ENCODE data around the gene MRPL50.

MRPL50 gene

DNA sequence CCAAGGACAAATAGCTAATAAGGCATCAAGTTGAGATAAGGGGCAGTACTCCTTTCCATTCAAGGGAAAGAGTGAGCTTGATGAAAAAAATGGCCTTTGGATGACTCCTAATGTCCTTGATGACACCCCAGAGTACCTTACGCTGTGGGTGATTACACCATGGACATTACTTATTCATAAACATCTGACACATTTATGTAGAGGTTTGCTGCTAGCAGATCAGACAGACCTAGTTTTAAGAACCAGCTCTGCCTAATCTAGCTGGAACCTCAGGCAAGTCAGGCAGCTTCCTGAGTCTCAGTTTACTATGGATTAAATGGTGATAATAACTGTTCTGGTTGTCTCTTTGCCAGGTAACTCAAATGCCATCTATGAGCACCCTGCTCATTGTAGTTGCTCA, 34.3 kb upstream of the MRPL50 start:
- Histone ChIP-seq H3K14ac (ENCODE audit: low read length) (no peak overlapping the region), H2BK5ac (ENCODE audit: low read depth, low read length, poor library complexity) (no peak overlapping the region), H4K91ac (ENCODE audit: low read depth, low read length) (no peak overlapping the region), H3K9ac (ENCODE audit: low read length) (no peak overlapping the region), H3K27me3 (ENCODE audit: insufficient read depth, low read length) (no peaks in the 10 kb centered on the region), H3K9me3 (ENCODE audit: insufficient read depth, low read depth, low read length) (peaks cover 2% of the 10 kb centered on the region), H2BK120ac (ENCODE audit: insufficient read depth, low read length, poor library complexity) (no peak overlapping the region), H2BK12ac (ENCODE audit: low read length) (no peak overlapping the region), H2AFZ (ENCODE audit: insufficient read depth, low read length, poor library complexity) (no peak overlapping the region), H3K23ac (ENCODE audit: low read length) (no peak overlapping the region), H3K4me2 (ENCODE audit: low read length) (no peak overlapping the region), H3K4me1 (ENCODE audit: control insufficient read depth in 1 of 2, insufficient read depth in 2 of 2, low read length in 2 of 2) (no peaks in the 10 kb centered on the region), H3K4me3 (ENCODE audit: low read depth, low read length) (no peak overlapping the region), H3K4ac (ENCODE audit: low read depth, low read length) (no peak overlapping the region), H4K12ac (ENCODE audit: low read depth, low read length) (no peak overlapping the region), H4K8ac (ENCODE audit: low read depth, low read length) (no peak overlapping the region), H3K18ac (ENCODE audit: low read length) (no peak overlapping the region), H3K79me1 (ENCODE audit: low read length) (no peaks in the 10 kb centered on the region), H3K79me2 (ENCODE audit: control insufficient read depth, insufficient read depth, low read length, poor library complexity) (no peaks in the 10 kb centered on the region), H2AK5ac (ENCODE audit: low read length) (no peak overlapping the region), H3K27ac (ENCODE audit: low read depth, low read length) (no peak overlapping the region), H3K36me3 (ENCODE audit: control insufficient read depth in 1 of 2, insufficient read depth in 2 of 2, low read length in 2 of 2) (no peaks in the 10 kb centered on the region)
- DNase-seq = no peak
- WGBS (ENCODE audit: extremely low coverage, insufficient coverage, insufficient read length) = no CpG with 5 or more reads among the region's 1 CpG

DNA sequence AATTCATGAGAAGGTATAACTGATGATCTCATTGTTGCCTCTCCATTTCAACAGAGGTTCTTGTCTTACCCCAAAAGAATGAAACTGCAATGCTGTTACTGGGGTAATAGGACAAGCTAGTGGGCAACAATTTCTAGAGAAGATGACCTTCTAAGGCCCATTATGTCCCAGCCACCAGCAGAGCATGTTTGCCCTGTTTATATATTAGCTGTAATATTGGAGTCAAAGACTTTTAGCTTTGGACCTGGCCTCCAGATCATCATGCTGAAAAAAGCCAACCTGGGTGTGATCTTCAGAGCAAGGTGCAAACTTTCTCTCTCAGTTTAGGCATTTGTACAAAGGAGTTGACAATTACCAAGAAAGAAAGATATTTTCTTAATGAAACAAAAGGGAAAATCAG, 33.8 kb upstream of the MRPL50 start:
- no peak overlapping the region for H3K4me2 ChIP-seq (ENCODE audit: low read length)
- no peak for DNase-seq
- no peak overlapping the region for H2BK5ac ChIP-seq (ENCODE audit: low read depth, low read length, poor library complexity)

DNA sequence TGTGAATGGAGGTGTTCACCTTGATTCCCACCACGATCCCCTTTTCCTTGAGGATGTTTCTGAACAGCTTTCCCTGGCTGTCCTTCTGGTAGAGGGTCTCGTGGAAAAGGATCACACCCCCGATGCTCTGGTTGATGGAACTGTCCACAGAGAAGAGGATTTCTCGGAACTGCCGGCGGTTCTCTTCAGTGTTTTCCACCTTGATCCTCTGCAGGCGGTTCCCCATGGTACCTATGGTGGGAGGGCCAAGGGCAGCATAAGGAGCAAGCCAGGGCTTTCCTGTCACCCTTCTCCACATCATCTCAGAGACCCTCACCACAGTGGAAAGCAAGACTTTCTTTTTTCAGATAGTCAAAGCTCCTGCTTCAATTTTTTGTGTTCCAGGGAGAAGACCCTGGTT, 31.3 kb upstream of the MRPL50 start:
- no peak overlapping the region for H3K4me2 ChIP-seq (ENCODE audit: low read length)
- no peaks in the 10 kb centered on the region for H3K27me3 ChIP-seq (ENCODE audit: insufficient read depth, low read length)
- no peak overlapping the region for H4K12ac ChIP-seq (ENCODE audit: low read depth, low read length)
- H2BK12ac ChIP-seq (ENCODE audit: low read length) = no peak overlapping the region
- no peak overlapping the region for H2BK5ac ChIP-seq (ENCODE audit: low read depth, low read length, poor library complexity)
- H4K8ac ChIP-seq (ENCODE audit: low read depth, low read length) = no peak overlapping the region
- H2BK120ac ChIP-seq (ENCODE audit: insufficient read depth, low read length, poor library complexity) = no peak overlapping the region
- no peak overlapping the region for H2AFZ ChIP-seq (ENCODE audit: insufficient read depth, low read length, poor library complexity)
- no peaks in the 10 kb centered on the region for H3K79me1 ChIP-seq (ENCODE audit: low read length)
- peaks cover 2% of the 10 kb centered on the region for H3K9me3 ChIP-seq (ENCODE audit: insufficient read depth, low read depth, low read length)
- no peak overlapping the region for H2AK5ac ChIP-seq (ENCODE audit: low read length)
- WGBS (ENCODE audit: extremely low coverage, insufficient coverage, insufficient read length) = no CpG with 5 or more reads among the region's 7 CpGs
- H3K23ac ChIP-seq (ENCODE audit: low read length) = no peak overlapping the region
- H3K79me2 ChIP-seq (ENCODE audit: control insufficient read depth, insufficient read depth, low read length, poor library complexity) = no peaks in the 10 kb centered on the region
- no peak overlapping the region for H3K9ac ChIP-seq (ENCODE audit: low read length)
- no peaks in the 10 kb centered on the region for H3K4me1 ChIP-seq (ENCODE audit: control insufficient read depth in 1 of 2, insufficient read depth in 2 of 2, low read length in 2 of 2)
- H3K18ac ChIP-seq (ENCODE audit: low read length) = no peak overlapping the region
- no peak overlapping the region for H4K91ac ChIP-seq (ENCODE audit: low read depth, low read length)
- H3K4ac ChIP-seq (ENCODE audit: low read depth, low read length) = no peak overlapping the region
- no peak overlapping the region for H3K14ac ChIP-seq (ENCODE audit: low read length)
- no peak overlapping the region for H3K27ac ChIP-seq (ENCODE audit: low read depth, low read length)
- no peak for DNase-seq
- no peaks in the 10 kb centered on the region for H3K36me3 ChIP-seq (ENCODE audit: control insufficient read depth in 1 of 2, insufficient read depth in 2 of 2, low read length in 2 of 2)
- no peak overlapping the region for H3K4me3 ChIP-seq (ENCODE audit: low read depth, low read length)

More for the DNA sequence above, 33.8 kb upstream of the MRPL50 start:
- no peak overlapping the region for H2AK5ac ChIP-seq (ENCODE audit: low read length)
- H3K14ac ChIP-seq (ENCODE audit: low read length) = no peak overlapping the region
- H2BK120ac ChIP-seq (ENCODE audit: insufficient read depth, low read length, poor library complexity) = no peak overlapping the region
- no peak overlapping the region for H4K91ac ChIP-seq (ENCODE audit: low read depth, low read length)
- H3K9ac ChIP-seq (ENCODE audit: low read length) = no peak overlapping the region
- no peaks in the 10 kb centered on the region for H3K4me1 ChIP-seq (ENCODE audit: control insufficient read depth in 1 of 2, insufficient read depth in 2 of 2, low read length in 2 of 2)
- H2AFZ ChIP-seq (ENCODE audit: insufficient read depth, low read length, poor library complexity) = no peak overlapping the region
- H4K12ac ChIP-seq (ENCODE audit: low read depth, low read length) = no peak overlapping the region
- H3K9me3 ChIP-seq (ENCODE audit: insufficient read depth, low read depth, low read length) = peaks cover 2% of the 10 kb centered on the region
- no peak overlapping the region for H3K4me3 ChIP-seq (ENCODE audit: low read depth, low read length)
- H3K27ac ChIP-seq (ENCODE audit: low read depth, low read length) = no peak overlapping the region
- no peak overlapping the region for H3K18ac ChIP-seq (ENCODE audit: low read length)
- no peaks in the 10 kb centered on the region for H3K27me3 ChIP-seq (ENCODE audit: insufficient read depth, low read length)
- no peak overlapping the region for H3K23ac ChIP-seq (ENCODE audit: low read length)
- H3K36me3 ChIP-seq (ENCODE audit: control insufficient read depth in 1 of 2, insufficient read depth in 2 of 2, low read length in 2 of 2) = no peaks in the 10 kb centered on the region
- H4K8ac ChIP-seq (ENCODE audit: low read depth, low read length) = no peak overlapping the region
- H3K79me2 ChIP-seq (ENCODE audit: control insufficient read depth, insufficient read depth, low read length, poor library complexity) = no peaks in the 10 kb centered on the region
- H3K4ac ChIP-seq (ENCODE audit: low read depth, low read length) = no peak overlapping the region
- H2BK12ac ChIP-seq (ENCODE audit: low read length) = no peak overlapping the region
- H3K79me1 ChIP-seq (ENCODE audit: low read length) = no peaks in the 10 kb centered on the region

DNA sequence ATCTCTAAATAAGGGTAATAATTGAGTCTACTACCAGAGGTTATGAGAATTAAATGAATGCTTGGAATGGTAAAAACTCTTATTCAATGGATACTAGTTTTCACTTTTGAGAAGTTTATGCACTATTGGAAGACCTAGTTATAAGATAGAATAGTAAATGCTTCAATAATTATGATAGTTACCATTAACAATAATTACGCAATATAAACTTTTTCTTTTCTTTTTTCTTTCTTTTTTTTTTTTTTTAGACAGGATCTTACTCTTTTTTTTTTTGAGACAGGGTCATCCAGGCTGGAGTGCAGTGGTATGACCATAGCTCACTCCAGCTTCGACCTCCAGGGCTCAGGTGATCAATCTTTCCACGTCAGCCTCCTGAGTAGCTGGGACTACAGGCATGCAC, 30.5 kb upstream of the MRPL50 start:
- no peak overlapping the region for H3K14ac ChIP-seq (ENCODE audit: low read length)
- no CpG with 5 or more reads among the region's 3 CpGs for WGBS (ENCODE audit: extremely low coverage, insufficient coverage, insufficient read length)
- H3K4me3 ChIP-seq (ENCODE audit: low read depth, low read length) = no peak overlapping the region
- H3K9ac ChIP-seq (ENCODE audit: low read length) = no peak overlapping the region
- no peaks in the 10 kb centered on the region for H3K4me1 ChIP-seq (ENCODE audit: control insufficient read depth in 1 of 2, insufficient read depth in 2 of 2, low read length in 2 of 2)
- no peak overlapping the region for H4K12ac ChIP-seq (ENCODE audit: low read depth, low read length)
- H3K79me2 ChIP-seq (ENCODE audit: control insufficient read depth, insufficient read depth, low read length, poor library complexity) = no peaks in the 10 kb centered on the region
- no peak for DNase-seq
- H3K4me2 ChIP-seq (ENCODE audit: low read length) = no peak overlapping the region
- no peak overlapping the region for H2AK5ac ChIP-seq (ENCODE audit: low read length)
- no peak overlapping the region for H3K23ac ChIP-seq (ENCODE audit: low read length)
- H3K27me3 ChIP-seq (ENCODE audit: insufficient read depth, low read length) = no peaks in the 10 kb centered on the region
- H3K18ac ChIP-seq (ENCODE audit: low read length) = no peak overlapping the region
- no peak overlapping the region for H3K4ac ChIP-seq (ENCODE audit: low read depth, low read length)
- no peak overlapping the region for H2BK120ac ChIP-seq (ENCODE audit: insufficient read depth, low read length, poor library complexity)
- H3K27ac ChIP-seq (ENCODE audit: low read depth, low read length) = no peak overlapping the region
- H4K91ac ChIP-seq (ENCODE audit: low read depth, low read length) = no peak overlapping the region
- H2BK5ac ChIP-seq (ENCODE audit: low read depth, low read length, poor library complexity) = no peak overlapping the region
- no peaks in the 10 kb centered on the region for H3K36me3 ChIP-seq (ENCODE audit: control insufficient read depth in 1 of 2, insufficient read depth in 2 of 2, low read length in 2 of 2)
- no peaks in the 10 kb centered on the region for H3K79me1 ChIP-seq (ENCODE audit: low read length)
- no peak overlapping the region for H2AFZ ChIP-seq (ENCODE audit: insufficient read depth, low read length, poor library complexity)
- H3K9me3 ChIP-seq (ENCODE audit: insufficient read depth, low read depth, low read length) = peaks cover 2% of the 10 kb centered on the region
- H2BK12ac ChIP-seq (ENCODE audit: low read length) = no peak overlapping the region
- H4K8ac ChIP-seq (ENCODE audit: low read depth, low read length) = no peak overlapping the region

Measured in trophoblast cell (in vitro differentiated cells and primary cell).